ENCODE results near the gene RBM33.

The RBM33 gene

DNA sequence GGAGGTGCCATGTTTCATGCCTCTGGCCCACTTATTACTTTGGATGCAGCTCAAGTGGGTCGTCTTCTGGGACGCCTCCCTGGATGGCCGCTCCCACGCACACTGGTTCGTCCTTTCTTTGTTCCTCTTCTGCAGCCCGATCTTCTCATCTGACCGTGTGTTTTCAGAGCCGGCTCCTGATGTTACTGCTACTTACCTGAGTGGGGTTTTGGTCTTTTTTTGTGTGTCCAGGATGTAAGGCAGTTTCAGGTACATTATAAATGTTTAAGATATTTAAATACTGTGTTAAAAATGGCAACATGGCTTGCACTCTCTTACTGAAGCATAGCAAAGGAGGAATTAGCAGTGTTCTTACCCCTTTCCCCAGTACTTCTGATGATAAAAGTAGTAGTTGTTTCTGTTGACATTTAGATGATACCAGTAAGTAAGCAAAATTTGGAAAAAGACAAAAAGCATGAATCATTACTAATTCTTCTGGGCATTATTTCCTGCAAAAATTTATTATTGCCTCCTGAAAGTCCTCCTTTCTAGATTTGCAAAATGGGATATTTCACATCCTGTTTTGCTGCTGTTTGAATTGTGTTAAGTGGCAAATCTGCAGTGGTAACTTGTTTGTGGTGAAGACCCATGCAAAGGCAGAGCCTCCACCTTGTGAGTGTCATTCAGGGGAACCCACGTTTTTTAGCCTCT lies 108.4 kb downstream of the RBM33 start:
- no peak for DNase-seq

DNA sequence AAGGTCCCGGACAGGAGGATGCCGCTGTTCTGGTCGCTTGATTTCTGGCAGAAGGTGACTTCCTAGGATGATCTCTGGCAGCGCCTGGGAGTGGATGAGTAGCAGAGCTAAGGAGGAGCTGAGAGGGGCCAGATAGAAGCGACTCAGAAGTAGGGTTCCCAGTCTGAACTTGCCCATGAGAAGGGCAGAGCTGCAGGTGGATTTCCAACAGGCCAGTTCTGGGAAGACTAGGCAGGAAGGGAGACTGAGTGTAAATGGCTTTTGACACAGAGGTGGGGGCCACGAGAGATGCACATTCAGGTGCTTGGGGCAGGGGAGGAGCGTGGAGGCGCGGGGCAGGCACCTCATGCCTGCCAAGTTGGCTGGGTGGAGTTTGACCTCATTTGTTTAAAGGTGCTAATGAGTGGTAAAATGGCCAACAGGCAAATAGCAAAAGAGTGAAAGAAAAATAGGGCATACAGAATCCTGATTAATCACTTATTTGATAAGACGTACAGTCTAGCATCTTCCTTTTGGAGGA lies 109.0 kb downstream of the RBM33 start:
- DNase-seq, result no peak

- DNase-seq, result no peak
Measured at GRCh38 chr7:155754165-155754564, 109.7 kb downstream of the RBM33 start.

DNA sequence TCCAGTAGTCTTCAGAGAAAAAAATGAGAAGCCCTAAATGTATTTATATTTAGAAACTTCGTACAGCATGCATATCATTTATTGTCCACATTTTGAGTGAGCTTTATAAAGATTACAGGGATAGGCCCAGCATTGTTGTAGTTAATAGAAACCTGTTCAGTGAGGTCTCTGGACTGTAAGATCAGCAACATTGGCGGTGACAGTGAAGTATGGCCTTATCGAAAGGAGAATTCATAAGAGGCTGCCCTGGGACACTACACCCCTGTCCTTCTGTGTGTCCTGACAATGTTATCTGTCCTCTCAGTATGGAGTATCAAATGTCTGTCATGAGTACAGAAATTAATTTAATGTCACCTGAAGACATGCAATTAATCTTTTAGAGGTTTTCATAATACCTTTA lies 110.6 kb downstream of the RBM33 start:
- DNase-seq, result peak; percentile 35

- no peak for DNase-seq
Measured at GRCh38 chr7:155756322-155756721, 111.9 kb downstream of the RBM33 start.

DNA sequence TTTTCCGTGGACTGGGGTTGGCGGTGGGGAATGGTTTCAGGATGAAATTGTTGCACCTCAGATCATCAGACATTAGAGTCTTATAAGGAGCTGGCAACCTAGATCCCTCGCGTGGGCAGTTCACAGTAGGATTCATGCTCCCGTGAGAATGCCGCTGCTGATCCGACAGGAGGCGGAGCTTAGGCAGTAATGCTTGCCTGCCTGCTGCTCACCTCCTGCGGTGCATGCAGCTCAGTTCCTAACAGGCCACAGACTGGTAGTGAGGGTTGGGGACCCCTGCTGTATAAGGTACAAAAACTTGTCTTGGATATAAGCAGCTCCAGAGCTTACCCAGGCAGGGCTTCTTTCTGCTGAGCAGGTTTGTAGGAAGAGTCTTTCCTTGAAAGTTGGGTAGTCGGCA lies 113.9 kb downstream of the RBM33 start:
- DNase-seq, result no peak

GRCh38 chr7:155759740-155760430 lies 115.4 kb downstream of the RBM33 start:
- no peak for DNase-seq

GRCh38 chr7:155761162-155761561 lies 116.7 kb downstream of the RBM33 start:
- DNase-seq, result no peak

DNA sequence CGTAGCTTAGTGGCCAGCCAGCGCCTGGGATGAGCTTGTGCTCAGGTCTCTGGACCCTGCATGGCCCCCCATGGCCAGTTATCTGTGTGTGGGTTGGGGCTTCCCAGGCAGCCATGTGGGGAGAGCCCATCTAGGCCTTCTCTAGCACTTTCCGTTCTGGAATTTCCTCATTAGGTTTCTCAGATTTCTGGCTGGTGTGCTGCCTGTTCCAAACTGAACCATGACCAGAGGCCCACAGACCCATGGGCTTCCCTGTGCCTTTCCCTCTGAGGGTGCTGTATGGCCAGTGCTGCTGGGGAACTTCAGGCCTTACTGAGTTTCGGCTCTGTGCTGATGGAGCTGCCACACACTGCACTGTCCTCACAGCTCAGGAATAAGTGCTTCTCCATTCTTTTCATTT lies 117.6 kb downstream of the RBM33 start:
- DNase-seq, result no peak

GRCh38 chr7:155762655-155763054 lies 118.2 kb downstream of the RBM33 start:
- no peak for DNase-seq

GRCh38 chr7:155763122-155763521 lies 118.7 kb downstream of the RBM33 start:
- DNase-seq, result no peak

GRCh38 chr7:155763691-155764437 lies 119.4 kb downstream of the RBM33 start:
- no peak for DNase-seq

- DNase-seq, result no peak
Measured at GRCh38 chr7:155764438-155764793, 120.0 kb downstream of the RBM33 start.

GRCh38 chr7:155765458-155765857 lies 121.0 kb downstream of the RBM33 start:
- no peak for DNase-seq

DNA sequence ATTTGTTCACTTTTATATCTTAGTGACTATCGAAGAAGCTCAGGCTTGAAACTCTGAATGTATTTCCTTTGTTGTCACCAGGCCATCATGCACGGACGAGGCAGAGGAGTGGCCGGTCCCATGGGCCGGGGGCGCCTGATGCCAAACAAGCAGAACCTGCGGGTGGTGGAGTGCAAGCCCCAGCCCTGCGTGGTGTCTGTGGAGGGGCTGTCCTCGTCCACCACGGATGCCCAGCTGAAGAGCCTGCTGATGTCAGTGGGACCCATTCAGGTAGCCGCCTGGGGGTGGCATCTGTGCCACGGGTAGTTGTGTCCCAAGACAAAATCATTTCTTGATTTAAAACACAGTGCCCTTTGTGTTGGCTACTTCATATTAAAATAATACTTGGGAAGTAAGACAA lies 121.9 kb downstream of the RBM33 start:
- no peak for DNase-seq

- DNase-seq, result no peak
Measured at GRCh38 chr7:155766966-155767916, 122.8 kb downstream of the RBM33 start.

- DNase-seq, result no peak
Measured at GRCh38 chr7:155769701-155770100, 125.2 kb downstream of the RBM33 start.

- DNase-seq, result no peak
Measured at GRCh38 chr7:155770241-155770640, 125.8 kb downstream of the RBM33 start.

GRCh38 chr7:155773531-155773930 lies 129.1 kb downstream of the RBM33 start:
- no peak for DNase-seq

GRCh38 chr7:155774947-155775346 lies 130.5 kb downstream of the RBM33 start:
- no peak for DNase-seq

DNA sequence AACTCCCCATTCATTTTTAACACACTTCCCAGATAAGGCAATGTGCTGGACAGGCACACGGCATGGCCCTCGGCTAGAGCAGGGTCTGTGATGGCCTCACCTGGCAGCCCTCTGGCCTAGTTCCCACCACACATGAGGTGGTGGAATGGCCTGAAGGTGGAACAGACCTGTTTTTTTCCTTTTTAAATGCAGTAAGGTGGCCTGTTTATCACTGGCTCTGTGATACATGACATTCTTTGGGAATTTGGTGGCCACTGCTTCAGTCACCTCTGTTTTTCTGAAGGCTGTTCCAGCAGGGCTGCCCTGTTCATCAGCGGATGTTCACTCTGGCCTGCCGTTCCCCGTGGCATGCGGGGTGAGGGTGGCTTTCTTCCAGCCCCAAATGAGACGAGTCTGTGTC lies 131.2 kb downstream of the RBM33 start:
- DNase-seq, result no peak

- no peak for DNase-seq
Measured at GRCh38 chr7:155776606-155777005, 132.1 kb downstream of the RBM33 start.

GRCh38 chr7:155778349-155778748 lies 133.9 kb downstream of the RBM33 start:
- no peak for DNase-seq

Measured in hematopoietic multipotent progenitor cell treated with erythropoietin and hydrocortisone succinate and interleukin-3 and kit ligand, for 8 days (in vitro differentiated cells).